GM18511 (cell line): ENCODE results near the gene ALG12.

ENCODE experiments used
- ATAC-seq: cut with Tn5 transposase; IDR thresholded peaks from one replicate; pipeline ENCODE4 v1.9.1; 2021; ENCODE audit warnings: mild to moderate bottlenecking, moderate library complexity; ENCODE audit not compliant: unreplicated experiment

ALG12 gene

GRCh38 chr22:49958366-49958921 is 40.2 kb upstream of the ALG12 start:
- ATAC-seq = no peak

- ATAC-seq = no peak
These were observed 39.7 kb upstream of the ALG12 start for GRCh38 chr22:49957826-49958365.

GRCh38 chr22:49956914-49957825 is 38.9 kb upstream of the ALG12 start:
- no peak for ATAC-seq

GRCh38 chr22:49956418-49956770 is 38.2 kb upstream of the ALG12 start:
- ATAC-seq = no peak

- no peak for ATAC-seq
These were observed 37.6 kb upstream of the ALG12 start for GRCh38 chr22:49955581-49956417.

- no peak for ATAC-seq
These were observed 36.8 kb upstream of the ALG12 start for GRCh38 chr22:49954991-49955580.

- no peak for ATAC-seq
These were observed 36.1 kb upstream of the ALG12 start for GRCh38 chr22:49954354-49954753.

- ATAC-seq = no peak
These were observed 35.6 kb upstream of the ALG12 start for GRCh38 chr22:49953680-49954344.

- ATAC-seq = no peak
These were observed 34.9 kb upstream of the ALG12 start for GRCh38 chr22:49953027-49953679.

- no peak for ATAC-seq
These were observed 34.0 kb upstream of the ALG12 start for GRCh38 chr22:49951986-49952896.

- no peak for ATAC-seq
These were observed 33.4 kb upstream of the ALG12 start for GRCh38 chr22:49951678-49951985.

GRCh38 chr22:49951000-49951677 is 32.9 kb upstream of the ALG12 start:
- ATAC-seq = no peak

GRCh38 chr22:49950396-49950994 is 32.3 kb upstream of the ALG12 start:
- ATAC-seq = no peak

- no peak for ATAC-seq
These were observed 31.7 kb upstream of the ALG12 start for GRCh38 chr22:49949914-49950292.

GRCh38 chr22:49948958-49949913 is 31.0 kb upstream of the ALG12 start:
- no peak for ATAC-seq

- ATAC-seq = no peak
These were observed 30.1 kb upstream of the ALG12 start for GRCh38 chr22:49948116-49948957.
